Smooth muscle cell (in vitro differentiated cells): ENCODE measurements around the gene METTL22. TPM values are rescaled to one million over a fixed set of nuclear protein-coding genes. Genes with fewer than 3 reads are reported as not detected.

Source experiments
- DNase-seq: peaks from one replicate; lab custom pipeline; 2025; ENCODE audit not compliant: unreplicated experiment; lab: John Stamatoyannopoulos, UW
- H2AFZ ChIP-seq: fragments of 200-600 bp; sonication (generic); 2 replicates; pipeline ENCODE4 v1.6.0; 2016; ENCODE audit warnings: antibody characterized with exemption, low read depth, mild to moderate bottlenecking
- H3F3A ChIP-seq: fragments of 200-600 bp; sonication (generic); 2 replicates; pipeline ENCODE4 v1.6.0; 2017; ENCODE audit warnings: antibody characterized with exemption, low read depth
- H3K27ac ChIP-seq: fragments of 200-600 bp; sonication (generic); 2 replicates; pipeline ENCODE4 v1.5.1; 2016; ENCODE audit warnings: low read depth, mild to moderate bottlenecking
- H3K27me3 ChIP-seq: fragments of 200-600 bp; sonication (generic); 2 replicates; pipeline ENCODE4 v1.6.1; 2016; ENCODE audit warnings: low read depth, mild to moderate bottlenecking
- H3K36me3 ChIP-seq: fragments of 200-600 bp; sonication (generic); 2 replicates; pipeline ENCODE4 v1.5.1; 2016; ENCODE audit warnings: low read depth
- H3K4me1 ChIP-seq: fragments of 200-600 bp; sonication (generic); 2 replicates; pipeline ENCODE4 v1.5.1; 2016; ENCODE audit warnings: low read depth
- H3K4me2 ChIP-seq: fragments of 200-600 bp; sonication (generic); 2 replicates; pipeline ENCODE4 v1.6.0; 2016; ENCODE audit warnings: mild to moderate bottlenecking
- H3K4me3 ChIP-seq: fragments of 200-600 bp; sonication (generic); 2 replicates; pipeline ENCODE4 v1.5.1; 2016; ENCODE audit warnings: mild to moderate bottlenecking
- H3K79me2 ChIP-seq: fragments of 200-600 bp; sonication (generic); 2 replicates; pipeline ENCODE4 v1.6.0; 2016; ENCODE audit warnings: low read depth, mild to moderate bottlenecking
- H3K9ac ChIP-seq: fragments of 200-600 bp; sonication (generic); 2 replicates; pipeline ENCODE4 v1.6.0; 2016; ENCODE audit warnings: low read depth
- H3K9me3 ChIP-seq: fragments of 200-600 bp; sonication (generic); replicated peaks from 2 replicates; pipeline ENCODE4 v1.5.1; 2016; ENCODE audit warnings: low read depth
- H4K20me1 ChIP-seq: fragments of 200-600 bp; sonication (generic); 2 replicates; pipeline ENCODE4 v1.6.0; 2016; ENCODE audit warnings: low read depth
- WGBS: methylation state at CpG from one replicate; pipeline ENCODE4 v1.1.7; 2016; ENCODE audit warnings: low lambda C conversion rate; 5-methylcytosine and 5-hydroxymethylcytosine counted together
- polyA plus RNA-seq: library from polyadenylated mRNA; unstranded; fragments of >200 nt; fragmentation: Nextera tagmentation; extraction: Ambion mirVana; gene quantifications from 2 replicates; pipeline ENCODE4 v1.2.1, GENCODE V29; 2016
- total RNA-seq: library from RNA; depleted of rRNA; stranded (reverse); fragments of >200 nt; gene quantifications from 2 replicates; pipeline ENCODE4 v1.2.3, GENCODE V29; 2014
- TF ChIP-seq, protein P1 (sequence below): fragments of 200-600 bp; sonication (generic); IDR thresholded peaks from 2 replicates; pipeline ENCODE4 v1.5.1; 2017; ENCODE audit warnings: borderline replicate concordance, mild to moderate bottlenecking, antibody characterized with exemption; ENCODE audit not compliant: insufficient read depth, poor library complexity, severe bottlenecking

Gene METTL22
- total and polyA plus RNA-seq, 2 experiments from 2014 or later: 19.2 to 37.4 TPM

DNA sequence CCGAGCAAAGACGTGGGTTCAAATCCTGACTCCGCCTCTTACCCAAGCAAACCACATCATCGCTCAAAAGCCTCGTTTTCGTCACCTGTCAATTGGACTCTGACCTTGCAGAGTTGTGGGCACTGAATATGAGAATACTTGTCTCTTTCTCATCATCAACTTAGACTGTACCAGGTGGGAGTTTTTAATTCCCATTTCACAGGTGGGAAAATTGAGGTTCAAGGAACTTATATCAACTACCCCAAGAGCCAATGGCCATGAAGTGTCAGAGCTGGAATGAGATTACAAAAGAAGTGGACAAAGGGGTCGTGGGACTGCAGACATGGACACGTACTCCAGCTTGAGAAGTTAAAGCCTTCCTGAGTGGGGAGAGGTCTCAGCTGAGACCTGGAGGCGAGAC, 41.9 kb upstream of the METTL22 start:
- peaks cover 16% of the 10 kb centered on the region for H3K27me3 ChIP-seq

DNA sequence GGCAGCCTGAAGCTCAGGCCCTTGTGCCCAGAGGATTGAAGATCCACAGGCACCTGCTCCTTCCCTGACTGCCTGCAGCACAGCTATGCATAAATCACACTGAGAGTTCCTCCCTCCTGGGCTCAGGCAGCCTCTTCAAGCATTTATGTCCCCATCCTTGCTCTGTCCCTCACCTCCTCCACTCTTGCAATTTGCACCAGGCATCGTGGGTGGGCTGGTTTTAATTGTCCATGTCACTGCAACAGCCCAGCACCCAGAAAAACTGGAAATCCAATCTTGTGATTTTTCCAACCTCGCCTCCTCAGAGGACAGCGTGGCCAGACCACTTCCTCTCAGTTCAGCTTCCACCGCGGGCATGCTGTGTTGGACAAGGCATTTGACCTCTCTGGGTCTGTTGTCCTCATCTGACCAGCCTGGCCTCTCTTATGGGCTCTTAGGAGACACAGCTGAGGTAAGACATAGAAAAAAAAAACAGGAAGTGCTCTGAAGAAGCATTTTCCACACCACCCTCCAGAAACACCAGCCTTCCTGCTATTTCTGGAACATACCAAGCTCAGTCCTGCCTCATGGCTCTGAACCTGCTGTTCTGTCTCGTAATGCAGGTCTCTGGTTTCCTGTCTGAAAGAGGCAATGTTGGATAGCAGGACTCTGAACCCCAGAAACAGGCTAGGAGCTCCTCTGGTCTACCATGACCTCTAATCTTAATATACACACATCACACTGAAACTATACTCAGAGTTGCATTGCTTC, 39.5 kb upstream of the METTL22 start:
- Histone ChIP-seq H3K4me1 (no peaks in the 10 kb centered on the region), H3K4me3 (no peak overlapping the region), H3K27ac (no peak overlapping the region), H3K4me2 (no peak overlapping the region), H3K79me2 (no peaks in the 10 kb centered on the region), H3K36me3 (no peaks in the 10 kb centered on the region), H2AFZ (no peak overlapping the region), H4K20me1 (no peaks in the 10 kb centered on the region), H3K9me3 (no peaks in the 10 kb centered on the region), H3F3A (no peaks in the 10 kb centered on the region), H3K27me3 (peaks cover 17% of the 10 kb centered on the region), H3K9ac (no peak overlapping the region)
- TF ChIP-seq, protein P1, sequence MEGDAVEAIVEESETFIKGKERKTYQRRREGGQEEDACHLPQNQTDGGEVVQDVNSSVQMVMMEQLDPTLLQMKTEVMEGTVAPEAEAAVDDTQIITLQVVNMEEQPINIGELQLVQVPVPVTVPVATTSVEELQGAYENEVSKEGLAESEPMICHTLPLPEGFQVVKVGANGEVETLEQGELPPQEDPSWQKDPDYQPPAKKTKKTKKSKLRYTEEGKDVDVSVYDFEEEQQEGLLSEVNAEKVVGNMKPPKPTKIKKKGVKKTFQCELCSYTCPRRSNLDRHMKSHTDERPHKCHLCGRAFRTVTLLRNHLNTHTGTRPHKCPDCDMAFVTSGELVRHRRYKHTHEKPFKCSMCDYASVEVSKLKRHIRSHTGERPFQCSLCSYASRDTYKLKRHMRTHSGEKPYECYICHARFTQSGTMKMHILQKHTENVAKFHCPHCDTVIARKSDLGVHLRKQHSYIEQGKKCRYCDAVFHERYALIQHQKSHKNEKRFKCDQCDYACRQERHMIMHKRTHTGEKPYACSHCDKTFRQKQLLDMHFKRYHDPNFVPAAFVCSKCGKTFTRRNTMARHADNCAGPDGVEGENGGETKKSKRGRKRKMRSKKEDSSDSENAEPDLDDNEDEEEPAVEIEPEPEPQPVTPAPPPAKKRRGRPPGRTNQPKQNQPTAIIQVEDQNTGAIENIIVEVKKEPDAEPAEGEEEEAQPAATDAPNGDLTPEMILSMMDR: no peak
- no peak for DNase-seq
- WGBS: 65% methylated on average over 6 of the region's 6 CpGs

More for the DNA sequence above, 41.9 kb upstream of the METTL22 start:
- Histone ChIP-seq H3K4me3 (no peak overlapping the region), H3K9ac (no peak overlapping the region), H3K4me1 (no peaks in the 10 kb centered on the region), H3F3A (no peaks in the 10 kb centered on the region), H3K4me2 (no peak overlapping the region), H3K27ac (no peak overlapping the region), H3K36me3 (no peaks in the 10 kb centered on the region), H2AFZ (no peak overlapping the region), H4K20me1 (no peaks in the 10 kb centered on the region), H3K9me3 (no peaks in the 10 kb centered on the region), H3K79me2 (no peaks in the 10 kb centered on the region)
- TF ChIP-seq, protein P1: no peak
- no peak for DNase-seq
- 90% methylated on average over 9 of the region's 9 CpGs for WGBS

DNA sequence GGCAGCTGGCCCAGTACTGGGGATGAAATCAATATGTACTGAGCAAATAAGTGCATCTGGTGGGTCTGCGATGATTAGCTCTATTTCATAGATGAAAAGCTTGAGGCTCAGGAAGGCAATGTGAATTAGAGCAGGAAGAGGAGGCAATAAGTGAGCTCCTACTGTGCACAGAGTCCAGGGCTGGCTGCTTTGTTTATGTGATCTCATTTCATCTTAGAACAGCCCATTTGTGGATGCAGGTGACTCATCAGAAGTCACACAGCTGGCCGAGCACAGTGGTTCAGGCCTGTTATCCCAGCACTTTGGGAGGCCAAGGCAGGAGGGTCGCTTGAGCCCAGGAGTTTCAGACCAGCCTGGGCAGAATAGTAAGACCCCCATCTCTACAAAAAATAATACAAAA, 38.3 kb upstream of the METTL22 start:
- no peaks in the 10 kb centered on the region for H3K36me3 ChIP-seq
- H3K79me2 ChIP-seq: no peaks in the 10 kb centered on the region
- H3F3A ChIP-seq: no peaks in the 10 kb centered on the region
- H2AFZ ChIP-seq: no peak overlapping the region
- H3K9me3 ChIP-seq: no peaks in the 10 kb centered on the region
- H3K4me1 ChIP-seq: no peaks in the 10 kb centered on the region
- DNase-seq: no peak
- WGBS: 69% methylated on average over 3 of the region's 3 CpGs
- no peak overlapping the region for H3K4me3 ChIP-seq
- H3K27ac ChIP-seq: no peak overlapping the region
- H3K9ac ChIP-seq: no peak overlapping the region
- H3K27me3 ChIP-seq: peaks cover 25% of the 10 kb centered on the region
- H3K4me2 ChIP-seq: no peak overlapping the region
- H4K20me1 ChIP-seq: no peaks in the 10 kb centered on the region
- TF ChIP-seq, protein P1: no peak

DNA sequence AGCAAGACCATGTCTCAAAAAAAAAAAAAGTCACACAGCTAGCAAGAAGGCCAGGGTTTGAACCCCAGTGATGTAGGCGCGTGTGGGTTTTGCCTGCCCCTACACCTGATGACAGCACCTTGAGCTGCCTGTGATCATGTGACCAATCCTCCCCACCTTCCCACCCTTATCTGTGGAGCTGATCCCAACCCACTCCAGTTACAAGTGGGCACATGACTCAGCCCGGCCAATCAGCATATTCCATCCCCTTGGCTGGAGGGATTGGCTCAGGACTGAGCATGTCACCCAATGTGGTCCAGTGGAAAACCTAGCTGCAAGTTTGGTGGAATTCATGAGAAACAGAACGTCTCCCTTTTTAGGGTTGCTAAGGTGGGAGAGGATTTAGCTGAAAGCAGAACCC, 37.8 kb upstream of the METTL22 start:
- TF ChIP-seq, protein P1: no peak
- H2AFZ ChIP-seq: no peak overlapping the region
- peaks cover 31% of the 10 kb centered on the region for H3K27me3 ChIP-seq
- H3F3A ChIP-seq: no peaks in the 10 kb centered on the region
- WGBS: 80% methylated on average over 4 of the region's 4 CpGs
- H3K36me3 ChIP-seq: no peaks in the 10 kb centered on the region
- no peaks in the 10 kb centered on the region for H3K79me2 ChIP-seq
- no peaks in the 10 kb centered on the region for H4K20me1 ChIP-seq
- H3K27ac ChIP-seq: no peak overlapping the region
- no peaks in the 10 kb centered on the region for H3K4me1 ChIP-seq
- H3K9ac ChIP-seq: no peak overlapping the region
- no peak overlapping the region for H3K4me2 ChIP-seq
- DNase-seq: no peak
- H3K4me3 ChIP-seq: no peak overlapping the region
- no peaks in the 10 kb centered on the region for H3K9me3 ChIP-seq
